CMK (cell line): ENCODE results near the gene KCNH1.
"Not testable (repeated sequence)": the region's sequence is repeated elsewhere in the genome, so short reads cannot be mapped to it uniquely, and the experiment has no call there.

Experiments
- DNase-seq: peaks from one replicate; pipeline ENCODE4 v3.0.0-alpha.2; 2010; ENCODE audit warnings: low read depth

The KCNH1 gene

DNA sequence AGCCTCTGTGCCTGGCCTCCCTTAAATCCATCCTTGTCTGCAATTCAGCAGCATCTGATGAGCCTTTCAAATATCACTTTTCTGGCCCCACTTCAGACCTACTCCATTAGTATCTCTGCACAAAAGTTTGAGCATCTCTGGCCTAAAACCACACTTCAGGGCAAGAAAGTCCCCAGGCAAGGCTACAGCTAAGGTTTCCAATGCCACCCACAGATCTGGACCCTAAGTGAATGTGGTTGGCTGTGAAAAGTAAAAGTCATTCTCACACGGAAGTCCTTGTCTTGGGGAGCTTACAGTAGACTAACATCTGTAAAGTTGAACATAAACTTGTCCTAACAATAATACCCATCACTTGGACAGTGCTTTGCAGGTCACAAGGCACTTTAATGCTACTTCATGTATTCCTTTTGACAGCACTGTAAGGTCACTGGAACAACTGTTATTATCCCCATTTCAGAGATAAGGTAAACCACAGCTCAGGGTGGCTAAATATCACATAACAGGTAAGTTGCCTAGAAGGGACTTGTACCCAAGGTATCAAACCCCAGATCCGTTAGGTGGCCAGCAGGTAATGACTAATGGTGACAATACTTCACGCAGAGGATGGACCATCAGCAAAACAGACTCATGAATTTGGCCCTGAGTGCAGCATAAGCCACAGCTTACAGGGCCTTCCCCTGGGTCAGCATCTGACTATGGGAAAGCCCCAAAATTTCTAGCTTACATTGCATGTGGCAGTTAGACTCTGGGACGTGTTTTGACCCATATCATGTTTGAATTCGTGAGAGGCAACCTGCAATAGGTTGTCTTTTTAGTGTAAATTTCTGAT, 449.3 kb downstream of the KCNH1 start:
- DNase-seq: no peak

DNA sequence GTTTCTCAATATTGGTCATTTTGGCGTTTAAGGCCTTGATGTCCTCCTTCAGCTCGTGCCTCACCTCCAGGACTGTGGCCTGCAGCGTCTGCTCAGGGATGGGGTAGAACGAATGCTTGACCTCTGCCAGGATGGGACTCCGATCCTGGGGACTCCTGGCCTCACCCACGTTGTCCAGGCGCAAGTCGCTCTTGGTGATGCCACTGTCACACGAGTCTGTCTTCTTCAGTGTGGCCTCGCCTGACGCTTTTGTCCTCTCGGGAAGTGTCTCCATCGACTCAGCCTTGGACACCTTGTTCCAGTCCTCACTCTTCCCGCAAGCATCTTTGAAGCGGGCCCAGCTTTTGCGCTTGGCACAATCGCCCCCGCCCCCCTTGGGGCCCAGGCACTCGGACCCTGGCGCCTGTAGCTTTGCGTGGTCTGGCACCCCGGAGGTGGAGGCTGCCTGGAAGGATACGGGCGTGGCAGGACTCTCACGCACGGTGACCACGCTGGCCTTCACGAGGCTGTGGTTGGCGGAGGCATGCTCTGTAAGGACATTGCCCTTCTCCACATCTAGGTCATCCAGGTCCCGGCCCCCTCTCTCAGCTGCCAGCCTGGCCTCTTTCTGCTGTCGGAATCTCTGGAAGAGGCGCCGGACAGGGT, 450.4 kb downstream of the KCNH1 start:
- DNase-seq: no peak

DNA sequence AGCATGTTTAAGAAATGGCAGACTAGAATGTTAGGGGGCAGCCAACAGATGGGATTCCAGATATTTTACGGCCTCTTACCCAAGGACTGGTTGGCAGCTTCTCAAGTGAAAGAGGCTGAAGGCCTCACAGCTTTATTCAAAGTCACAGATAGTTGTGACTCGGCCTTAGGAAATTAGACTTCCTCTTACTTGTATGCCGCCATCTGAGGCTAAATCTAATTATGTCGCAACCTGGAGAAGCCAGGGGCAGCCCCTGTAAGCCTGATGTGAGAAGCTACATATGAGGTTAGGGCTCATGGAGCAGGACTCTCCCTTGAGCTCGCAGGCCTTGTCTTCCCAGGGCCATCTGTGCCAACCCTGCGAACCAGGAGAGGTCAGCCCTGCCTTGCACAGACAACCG, 452.8 kb downstream of the KCNH1 start:
- DNase-seq: no peak

DNA sequence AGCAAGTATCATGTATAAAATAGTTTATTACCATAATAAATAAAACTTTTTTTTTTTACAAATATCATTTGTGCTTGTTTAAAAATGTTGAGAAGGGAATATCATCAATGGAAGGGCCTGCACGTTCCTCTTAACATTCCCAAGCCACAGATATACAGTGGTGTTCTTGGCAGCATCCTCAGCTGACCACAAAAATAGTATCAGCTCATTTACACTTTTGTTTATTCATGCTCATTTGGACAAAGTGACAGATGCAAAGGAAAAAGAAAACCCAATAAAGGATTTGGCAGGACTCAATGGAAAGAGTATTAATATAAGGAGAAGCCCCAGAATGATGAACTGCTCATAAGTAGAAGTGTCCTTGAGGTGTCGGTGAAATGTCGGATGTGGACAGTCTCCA, 455.6 kb downstream of the KCNH1 start:
- DNase-seq: no peak

DNA sequence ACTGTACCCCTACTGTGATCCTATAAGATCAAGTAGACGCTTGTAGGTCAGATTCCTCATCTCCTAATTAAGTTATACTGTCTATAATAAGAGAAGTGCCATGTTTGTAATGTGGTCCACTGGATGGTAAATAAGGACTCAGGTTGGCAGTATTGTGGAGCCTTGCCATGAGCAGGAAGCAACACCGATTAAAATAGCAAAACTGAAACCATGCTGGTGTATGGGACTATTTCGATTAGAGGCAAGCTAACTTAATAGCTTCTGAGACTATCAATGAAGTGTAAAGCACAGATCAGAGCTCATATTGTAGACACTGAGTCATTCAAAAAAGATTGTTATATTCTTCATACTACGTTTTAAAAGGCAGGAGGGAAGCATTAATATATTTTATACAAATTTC, 456.4 kb downstream of the KCNH1 start:
- no peak for DNase-seq

DNA sequence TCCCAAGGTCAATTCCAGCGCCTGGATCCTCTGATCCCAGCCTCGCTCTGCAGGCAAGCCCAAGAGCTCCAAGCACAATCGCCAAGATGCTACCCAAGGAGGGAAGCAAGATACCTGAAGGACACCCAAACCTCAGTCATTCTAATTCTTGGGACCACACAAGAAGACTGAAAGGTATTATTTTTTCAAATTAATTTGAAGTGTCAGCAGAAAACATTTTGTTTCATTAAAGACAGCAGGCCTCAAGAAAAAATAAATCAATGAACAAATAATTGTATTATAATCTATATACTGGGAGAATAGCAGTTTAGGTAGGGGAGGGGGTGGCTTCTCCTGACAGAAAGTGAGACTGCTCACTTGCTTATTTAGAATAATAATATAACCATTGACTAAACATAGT, 457.4 kb downstream of the KCNH1 start:
- DNase-seq: no peak

DNA sequence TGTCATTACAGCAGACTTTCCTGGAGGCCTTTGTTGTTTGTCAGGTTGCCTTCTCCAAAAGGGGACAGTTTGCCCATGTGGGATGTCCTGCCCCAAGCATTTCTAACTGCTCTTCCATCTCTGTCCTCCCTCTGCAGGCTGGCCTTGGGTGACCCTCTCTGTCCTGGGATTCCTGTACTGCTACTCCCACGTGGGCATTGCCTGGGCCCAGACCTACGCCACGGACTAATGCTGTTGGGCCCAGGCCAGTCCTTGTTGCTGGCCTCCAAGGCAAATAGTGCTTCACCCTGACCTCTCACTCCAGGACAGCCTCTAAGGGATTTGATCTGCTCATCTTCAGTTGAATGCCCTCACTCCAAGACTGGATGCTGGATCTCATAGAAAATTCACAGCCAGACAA, 459.8 kb downstream of the KCNH1 start:
- no peak for DNase-seq

DNA sequence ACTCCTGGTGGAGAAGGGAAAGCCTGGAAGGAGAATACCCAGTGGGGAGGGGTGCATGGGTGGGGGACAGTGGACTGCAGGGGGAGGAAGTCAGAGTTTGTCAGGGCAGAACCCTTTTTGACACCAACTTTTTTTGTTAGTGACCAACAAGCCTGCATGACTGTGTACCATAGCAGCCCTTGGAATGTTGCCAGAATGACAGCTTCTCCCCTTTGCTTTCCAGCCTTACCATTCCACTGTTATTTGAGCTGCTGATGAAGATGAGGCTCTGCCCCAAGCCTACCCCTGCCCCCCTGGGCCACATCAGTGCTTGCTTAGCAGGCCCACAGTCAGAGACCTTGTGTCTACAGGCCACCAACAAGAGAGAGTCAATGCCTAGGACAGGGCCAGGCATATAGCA, 464.0 kb downstream of the KCNH1 start:
- DNase-seq: no peak

DNA sequence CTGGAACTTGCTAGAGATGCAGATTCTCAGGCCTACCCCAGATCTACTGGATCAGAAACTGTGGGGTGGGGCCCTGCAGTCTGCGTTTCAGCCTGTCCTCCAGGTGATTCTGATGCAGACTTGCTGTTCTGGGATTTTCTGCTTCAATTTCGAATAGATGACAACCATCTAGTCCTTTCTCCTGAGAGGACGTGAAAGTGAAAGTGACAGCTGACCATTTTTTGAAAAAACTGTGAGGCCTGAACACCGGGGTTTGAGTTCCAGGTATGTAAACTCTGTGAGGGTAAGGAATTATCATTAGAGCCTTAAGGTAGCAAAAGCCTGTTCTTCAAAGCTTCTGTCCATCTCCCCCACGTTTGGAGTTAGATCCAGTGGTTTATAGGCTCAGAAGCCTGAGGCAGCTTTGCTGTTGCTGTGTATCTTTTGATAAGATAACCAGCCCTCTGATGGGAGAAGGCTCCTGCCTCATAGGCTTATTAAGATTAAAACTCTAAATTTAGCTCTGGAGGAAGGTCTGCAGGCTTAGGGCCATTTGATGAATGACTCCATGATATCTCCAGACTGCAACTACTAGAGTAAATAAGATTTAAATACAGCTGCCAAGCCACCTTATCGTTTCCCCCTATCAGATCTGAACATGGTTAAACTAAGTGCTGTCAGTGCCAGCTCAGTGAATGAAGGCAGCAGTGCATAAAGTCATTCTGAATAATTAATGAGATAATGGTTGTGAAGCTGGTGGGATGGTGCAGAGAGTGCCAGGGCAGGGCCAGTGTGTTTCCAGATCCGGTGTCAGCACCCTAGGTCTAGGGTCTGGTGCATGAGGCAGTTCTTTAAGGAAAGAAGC, 470.0 kb downstream of the KCNH1 start:
- no peak for DNase-seq

DNA sequence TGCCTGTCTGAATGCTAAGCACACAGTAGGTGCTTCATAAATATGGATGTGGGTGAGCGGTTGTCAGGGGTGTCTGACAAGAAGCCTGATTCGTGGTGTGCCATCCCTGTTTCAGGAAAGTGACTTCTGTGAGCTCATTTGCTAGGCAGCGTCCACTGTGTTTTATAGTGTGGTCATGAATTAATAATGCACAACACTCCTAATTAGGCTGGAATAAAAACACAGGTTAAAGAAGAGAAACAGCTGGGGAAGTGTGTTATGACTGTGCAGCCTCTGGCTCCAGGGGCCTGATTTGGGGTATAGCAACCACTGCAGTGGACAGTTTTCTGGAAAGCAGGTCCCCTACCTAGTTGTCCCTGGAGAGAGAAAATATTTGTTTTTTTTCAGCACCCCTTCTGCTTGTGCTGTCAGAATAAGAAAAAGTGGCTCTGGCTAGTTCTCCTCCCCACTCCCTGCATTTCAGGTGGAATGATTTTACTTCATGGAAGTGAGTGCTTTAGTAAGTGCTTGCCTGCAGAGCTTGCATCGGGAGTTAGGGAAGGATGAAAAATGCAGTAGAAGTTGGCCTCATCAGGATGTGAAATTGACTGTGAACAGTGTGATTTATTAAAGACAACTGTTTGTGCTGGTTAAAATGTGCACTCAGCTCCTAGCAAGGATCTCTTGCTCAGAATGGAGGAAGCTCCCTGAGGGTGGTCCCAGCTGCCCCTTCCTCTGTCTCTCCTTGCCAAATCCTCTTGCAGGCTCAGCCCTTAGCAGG, 471.5 kb downstream of the KCNH1 start:
- no peak for DNase-seq

DNA sequence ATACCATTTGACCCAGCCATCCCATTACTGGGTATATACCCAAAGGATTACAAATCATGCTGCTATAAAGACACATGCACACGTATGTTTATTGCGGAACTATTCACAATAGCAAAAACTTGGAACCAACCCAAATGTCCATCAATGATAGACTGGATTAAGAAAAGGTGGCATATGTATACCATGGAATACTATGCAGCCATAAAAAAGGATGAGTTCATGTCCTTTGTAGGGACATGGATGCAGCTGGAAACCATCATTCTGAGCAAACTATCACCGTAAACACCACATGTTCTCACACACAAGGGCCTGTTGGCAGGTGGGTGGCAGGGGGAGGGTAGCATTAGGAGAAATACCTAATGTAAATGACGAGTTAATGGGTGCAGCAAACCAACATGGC, 472.4 kb downstream of the KCNH1 start:
- DNase-seq: not testable (repeated sequence)

DNA sequence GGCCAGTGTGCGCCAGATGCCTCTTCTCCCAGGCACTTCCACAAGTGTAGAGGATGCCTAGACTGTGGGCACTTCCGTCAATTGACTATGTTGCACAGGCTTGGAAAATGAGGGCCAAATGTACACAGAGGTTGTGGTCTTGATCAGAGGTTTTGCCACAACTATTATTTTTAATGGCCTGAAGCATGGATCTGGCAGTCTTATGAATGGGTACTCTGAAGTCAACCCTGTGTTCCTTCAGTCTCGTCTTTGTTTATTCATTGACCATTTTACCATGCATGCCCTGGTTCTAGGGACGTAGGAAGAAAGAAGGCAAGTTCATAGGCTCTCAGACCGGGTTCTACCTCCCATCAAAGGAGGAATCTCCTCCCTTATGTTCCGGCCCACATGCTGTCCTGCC, 476.1 kb downstream of the KCNH1 start:
- no peak for DNase-seq

DNA sequence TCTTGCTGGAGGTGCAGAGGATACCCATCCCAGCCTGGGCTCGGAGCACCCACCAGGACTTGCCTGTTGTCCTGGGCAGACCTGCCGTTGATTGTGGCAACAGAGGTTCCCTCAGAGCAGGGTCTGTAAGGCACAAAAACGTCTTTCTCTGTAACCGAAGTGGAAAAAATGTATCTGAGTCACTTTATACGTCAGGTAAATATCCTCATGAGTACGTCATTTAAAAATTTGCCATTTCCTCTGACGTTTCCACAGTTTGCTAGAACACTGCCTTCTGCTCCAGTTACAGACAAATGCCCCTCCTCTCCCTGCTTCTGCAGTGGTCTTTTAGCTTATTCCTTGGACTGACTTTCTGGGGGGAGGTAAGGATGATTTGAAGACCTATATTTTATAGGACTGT, 478.4 kb downstream of the KCNH1 start:
- no peak for DNase-seq

DNA sequence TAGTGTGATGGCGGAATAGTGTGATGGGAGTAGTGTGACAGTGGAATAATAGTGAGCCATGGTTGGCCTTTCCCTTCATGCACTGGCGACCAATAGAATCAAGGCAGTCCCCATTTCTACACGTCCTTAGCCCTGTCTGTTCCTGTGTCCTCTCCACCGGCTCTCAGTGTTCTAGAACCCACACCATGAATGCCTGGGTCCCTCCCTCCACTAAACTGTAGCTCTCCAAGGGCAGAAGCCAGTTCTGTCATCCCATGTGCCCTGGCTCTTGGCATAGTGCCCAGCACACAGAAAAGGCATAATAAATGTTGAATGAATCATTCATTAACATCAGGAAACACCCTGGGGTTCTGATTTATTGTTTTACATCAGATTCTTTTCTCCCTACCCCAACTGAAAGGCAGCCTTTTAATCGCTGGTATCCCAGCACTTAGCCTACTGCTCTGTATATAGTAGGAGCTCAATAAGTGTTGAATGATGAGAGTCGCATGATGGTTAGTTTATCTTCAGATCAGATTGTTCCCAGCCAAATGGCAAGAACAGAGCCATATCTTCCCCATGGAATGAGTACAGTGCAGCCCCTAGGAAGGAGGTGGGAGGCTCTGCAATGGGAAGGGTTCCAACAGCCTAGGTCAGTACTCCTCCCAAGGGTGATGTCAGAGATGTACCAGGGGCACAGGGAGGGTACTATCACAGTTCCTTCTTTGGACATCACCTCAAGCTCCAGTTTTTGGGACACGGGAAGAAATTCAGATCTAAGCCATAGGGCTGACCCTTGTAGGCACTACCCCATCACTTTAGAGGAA, 479.6 kb downstream of the KCNH1 start:
- DNase-seq: no peak

DNA sequence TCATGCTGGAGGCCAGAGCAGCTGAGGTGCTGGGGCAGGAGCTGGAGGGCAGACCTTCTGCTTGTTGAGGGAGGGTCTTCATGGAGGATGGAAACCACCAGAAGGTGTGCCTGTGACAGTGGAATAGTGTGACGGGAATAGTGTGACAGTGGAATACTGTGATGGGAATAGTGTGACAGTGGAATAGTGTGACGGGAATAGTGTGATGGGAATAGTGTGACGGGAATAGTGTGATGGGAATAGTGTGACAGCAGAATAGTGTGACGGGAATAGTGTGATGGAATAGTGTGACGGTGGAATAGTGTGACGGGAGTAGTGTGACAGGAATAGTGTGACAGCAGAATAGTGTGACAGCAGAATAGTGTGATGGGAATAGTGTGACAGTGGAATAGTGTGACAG, 480.2 kb downstream of the KCNH1 start:
- no peak for DNase-seq

DNA sequence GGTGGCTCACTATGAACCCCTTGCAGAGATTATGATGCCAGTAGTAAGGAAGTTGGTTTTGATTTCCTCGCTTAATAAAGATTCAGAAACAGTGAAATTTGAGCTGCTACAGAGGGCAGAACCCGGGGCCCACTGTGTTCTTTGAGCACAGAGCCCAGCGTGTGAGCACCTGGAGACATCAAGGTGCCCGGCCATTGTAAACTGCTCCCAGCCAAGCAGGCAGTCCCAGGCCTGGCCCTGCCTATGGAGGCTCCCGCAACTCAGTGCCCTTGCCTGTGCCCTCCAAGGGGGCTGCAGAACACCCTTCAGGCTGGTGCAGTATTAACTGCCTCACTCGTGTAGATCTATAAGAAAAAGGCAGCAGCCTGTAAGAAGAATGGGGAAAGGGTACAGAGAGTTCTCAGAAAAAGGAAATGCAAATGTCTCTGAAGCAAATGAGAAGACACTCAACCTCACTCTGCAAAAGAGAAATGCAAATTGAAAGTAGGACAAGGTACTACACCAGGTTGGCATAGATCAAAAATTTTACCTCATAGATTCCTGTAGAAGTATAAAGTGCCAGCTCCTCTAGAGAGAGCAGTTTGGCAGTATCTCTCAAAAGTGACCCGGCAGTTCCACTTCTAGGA, 481.5 kb downstream of the KCNH1 start:
- DNase-seq: no peak

DNA sequence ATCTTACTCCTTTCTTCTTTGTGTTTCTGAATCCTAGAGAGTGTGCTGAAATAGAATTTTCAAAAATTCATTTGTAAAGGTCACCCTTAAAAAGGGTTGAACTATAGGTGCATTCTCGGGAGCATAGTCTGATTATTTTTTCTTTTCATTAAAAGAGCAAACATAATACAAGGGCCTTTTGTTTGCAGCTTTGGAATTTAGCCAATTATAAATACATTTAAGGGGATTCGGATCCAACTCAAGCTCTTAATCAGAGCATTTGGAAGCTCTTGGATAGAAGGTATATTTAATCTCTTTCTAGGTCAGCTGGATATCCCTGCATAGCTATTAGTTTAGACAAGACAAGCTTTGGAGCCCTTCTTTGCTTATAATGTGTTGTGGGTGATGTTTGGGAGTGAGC, 483.5 kb downstream of the KCNH1 start:
- no peak for DNase-seq

DNA sequence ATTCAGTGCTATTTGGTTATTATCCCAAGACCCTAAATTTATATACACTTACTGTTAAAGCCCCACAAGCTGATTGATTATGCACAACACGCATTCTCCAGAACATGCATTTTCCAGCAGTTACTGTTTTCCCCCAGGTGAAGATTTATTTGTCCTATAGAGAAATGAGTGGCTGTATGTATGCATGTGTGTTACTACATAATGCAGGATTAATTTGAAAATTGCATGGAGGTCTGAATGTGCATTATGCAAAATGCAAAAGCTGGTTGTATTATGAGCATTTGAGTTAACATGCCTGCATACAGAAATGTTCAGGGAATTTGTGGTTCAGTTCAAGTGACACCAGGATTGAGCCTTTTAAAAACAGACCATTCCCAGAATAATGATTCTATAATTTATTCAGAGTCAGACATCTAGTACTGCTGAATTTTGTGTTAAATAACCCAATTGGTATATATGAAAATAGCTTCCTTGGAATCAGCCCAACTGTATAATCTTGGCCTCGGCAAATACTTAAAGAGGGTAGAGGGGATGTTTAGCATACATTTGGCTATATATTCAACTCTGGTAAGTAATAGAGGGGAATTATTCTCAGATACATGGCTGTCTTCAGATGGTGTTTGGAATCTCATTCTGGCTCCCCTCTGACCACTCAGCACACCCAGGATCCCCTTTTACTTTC, 485.2 kb downstream of the KCNH1 start:
- no peak for DNase-seq

DNA sequence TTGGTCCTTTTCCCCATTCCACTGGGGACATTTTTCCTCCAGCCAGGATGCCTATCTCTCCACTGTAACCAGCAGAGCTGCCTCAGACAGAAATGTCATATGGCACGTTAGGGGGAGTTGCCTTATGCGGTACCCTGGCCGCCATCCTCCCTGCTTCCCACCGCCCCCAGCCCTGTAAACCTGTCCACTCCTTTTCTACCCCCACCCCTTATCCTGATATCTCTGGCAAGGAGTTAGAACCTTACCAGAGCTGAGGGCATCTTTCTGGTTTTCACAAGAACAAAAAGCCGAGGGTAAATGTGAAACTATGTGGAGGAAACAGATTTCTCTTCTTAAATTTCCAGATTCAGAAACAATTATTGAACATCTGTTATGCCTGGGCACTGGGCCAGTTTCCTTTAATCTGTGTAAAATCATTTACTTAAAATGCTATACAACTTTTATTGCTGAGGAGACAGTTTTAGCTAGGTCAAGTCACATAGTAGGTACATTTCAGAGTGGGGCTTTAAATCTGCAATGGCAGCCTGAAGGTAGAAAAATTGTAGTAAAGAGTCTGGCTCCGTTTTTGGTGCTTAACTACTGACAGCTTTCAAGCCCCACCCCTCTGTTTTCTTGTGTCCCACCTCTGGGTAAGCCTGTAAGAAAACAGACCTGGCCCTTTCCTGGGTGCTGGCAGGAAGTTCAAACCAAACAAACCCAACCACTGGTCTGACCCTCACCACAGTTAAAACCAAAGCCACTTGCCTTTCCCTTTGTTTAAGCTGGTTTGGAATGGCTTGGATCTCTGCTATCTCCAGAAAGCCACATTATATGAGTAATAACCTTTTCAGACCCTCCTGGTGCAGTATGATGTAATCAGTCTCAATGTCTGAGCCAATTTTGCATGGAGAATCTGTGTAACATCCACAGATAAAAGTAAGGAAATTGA, 486.3 kb downstream of the KCNH1 start:
- no peak for DNase-seq
